NCI-H1417 (cell line): ENCODE measurements around the gene CHN2.
"Not testable (repeated sequence)": the region's sequence is repeated elsewhere in the genome, so short reads cannot be mapped to it uniquely, and the experiment has no call there.

Source experiments
- DNase-seq, 3 experiments: peaks; one replicate each; lab custom pipeline; 2025; lab: John Stamatoyannopoulos, UW

The CHN2 gene

GRCh38 chr7:29189743-29190201 lies 4.8 kb upstream of the CHN2 start:
- DNase-seq: peak; percentile 87 to 98 (median 95)

DNA sequence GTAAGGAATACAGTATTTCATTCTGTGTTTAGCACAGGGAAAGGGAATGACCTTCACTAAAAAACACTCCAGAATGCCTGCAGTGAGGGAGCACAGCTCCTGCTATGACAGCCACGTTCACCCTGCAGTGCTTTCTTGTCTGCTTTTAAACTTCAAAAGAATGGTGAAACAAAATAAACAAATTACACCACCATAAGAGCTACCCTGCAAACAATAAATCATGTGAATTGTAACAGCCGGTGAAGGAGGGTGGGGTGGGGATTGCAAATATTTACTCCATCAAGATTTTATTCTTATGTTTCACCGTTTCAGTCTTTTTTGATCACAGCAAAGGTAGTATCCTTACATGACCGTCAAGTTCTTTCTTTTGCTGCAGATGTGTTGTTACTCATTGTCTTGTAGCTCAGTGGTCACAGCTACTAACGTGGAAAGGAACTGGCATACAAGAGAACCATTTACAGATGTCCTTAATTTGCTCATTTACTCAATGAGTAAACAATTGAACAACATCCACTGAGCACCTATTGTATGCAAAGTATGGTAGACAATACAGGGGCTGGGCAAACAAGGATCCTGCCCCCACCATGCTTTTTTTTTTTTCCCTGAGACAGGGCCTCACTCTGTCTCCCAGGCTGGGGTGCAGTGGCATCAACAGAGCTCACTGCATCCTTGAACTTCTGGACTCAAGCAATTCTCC lies 4.1 kb upstream of the CHN2 start:
- DNase-seq: peak; percentile 52 to 94 (median 84)

DNA sequence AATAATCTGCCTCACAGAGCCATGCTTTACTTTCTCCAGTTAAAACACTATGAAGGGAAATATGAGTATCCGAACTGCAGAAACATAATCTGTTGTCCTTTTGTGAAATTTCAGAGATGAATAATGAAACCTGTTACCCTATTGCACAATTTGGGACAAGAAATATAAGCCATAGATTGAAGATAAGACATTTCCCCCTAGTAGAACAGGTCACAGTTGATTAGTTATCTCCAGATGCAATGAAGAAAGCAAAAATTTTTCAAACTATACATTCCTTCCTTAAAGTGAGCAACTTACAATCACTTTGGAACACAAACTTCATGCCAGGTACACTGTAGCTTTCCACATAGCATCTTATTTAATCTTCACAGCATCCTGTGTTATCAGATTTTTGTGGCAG lies 2.3 kb upstream of the CHN2 start:
- DNase-seq: no peak

DNA sequence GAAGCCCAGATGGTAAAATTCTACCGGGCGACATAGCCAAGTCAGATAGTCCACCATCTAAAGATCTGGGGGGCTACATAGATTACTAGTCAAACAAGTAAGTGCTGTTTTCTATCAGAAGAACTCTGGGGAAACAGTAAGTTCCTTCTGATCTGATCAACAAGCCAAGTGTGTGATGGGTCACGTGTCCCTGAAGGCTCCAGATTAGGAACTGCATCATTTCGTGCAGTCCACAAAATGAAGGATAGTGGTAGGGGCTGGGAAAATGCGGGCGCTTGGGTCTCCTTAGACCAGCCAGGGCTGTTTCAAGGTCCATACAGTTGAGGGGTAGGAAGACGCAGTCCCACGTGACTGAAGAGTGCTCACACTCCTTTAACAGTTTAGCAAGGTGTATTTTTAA lies 1.8 kb upstream of the CHN2 start:
- DNase-seq: no peak

DNA sequence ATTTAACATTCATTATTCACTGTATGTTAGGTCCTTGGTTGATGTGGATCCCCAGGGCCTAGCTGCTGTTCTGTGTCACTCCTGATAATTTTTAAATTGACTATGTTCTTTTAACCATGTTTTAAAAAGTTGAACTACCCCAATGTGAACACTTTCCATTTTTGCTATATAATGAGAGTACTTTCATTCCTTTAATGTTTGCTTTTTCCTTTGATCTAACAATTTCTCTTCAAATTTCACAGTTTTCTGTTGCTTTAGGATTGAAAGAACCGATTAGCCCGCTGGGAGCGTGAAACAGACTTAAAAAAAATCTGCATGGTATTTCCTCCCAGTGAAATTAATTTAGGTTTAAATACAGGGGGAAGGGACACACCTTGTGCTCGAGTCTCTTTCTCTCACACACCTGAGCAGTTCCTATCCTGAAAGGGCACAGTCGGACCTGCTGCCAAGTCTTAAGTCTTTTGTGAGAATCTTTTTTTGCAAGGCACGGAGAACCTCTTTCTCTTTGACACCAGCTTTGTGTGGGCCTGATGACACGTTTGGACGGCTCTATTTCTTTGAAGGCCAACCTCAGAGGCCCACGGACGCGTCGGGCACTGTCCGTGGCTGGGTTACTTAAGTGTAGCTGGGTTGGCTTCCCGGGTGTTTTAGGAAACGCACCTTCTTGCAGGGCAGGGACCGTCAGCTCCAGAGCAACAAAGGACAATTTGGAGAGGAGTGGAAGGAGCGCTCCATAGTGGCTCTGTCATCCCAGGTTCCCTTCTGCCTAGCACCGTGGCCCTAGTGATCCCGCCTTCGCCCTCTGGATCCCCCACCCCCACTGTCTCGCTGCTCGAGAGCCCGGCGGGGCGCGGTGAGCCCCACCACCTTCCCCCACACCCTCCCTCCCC lies 1.0 kb upstream of the CHN2 start:
- peak in 2 of 3 experiments; percentile 67 to 83 for DNase-seq

GRCh38 chr7:29194206-29194593 lies 375 bp upstream of the CHN2 start:
- DNase-seq: peak in 2 of 3 experiments; percentile 92 to 94

DNA sequence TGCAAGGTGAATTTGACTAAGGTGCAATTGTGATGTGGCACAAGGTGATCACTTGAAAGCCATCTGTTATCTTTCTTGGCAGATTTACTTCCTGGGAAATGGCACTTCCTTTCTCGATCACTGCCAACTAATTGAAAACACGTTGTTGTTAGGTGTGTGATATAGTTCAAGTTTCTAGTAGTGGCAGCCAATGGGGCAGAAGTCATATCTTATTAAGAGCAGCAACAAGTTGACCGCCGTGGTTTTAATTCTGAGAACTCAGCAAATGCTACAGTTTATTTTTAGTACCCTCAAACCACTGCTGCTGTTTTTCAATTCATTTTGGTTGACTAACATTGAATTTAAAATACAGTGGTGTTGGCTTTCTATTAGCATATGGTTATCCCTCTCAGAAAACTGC lies 1.6 kb downstream of the CHN2 start:
- peak in 1 of 3 experiments; percentile 63 for DNase-seq

- peak in 2 of 3 experiments; percentile 29 to 66 for DNase-seq
These were observed 2.5 kb downstream of the CHN2 start for GRCh38 chr7:29196971-29197595.

GRCh38 chr7:29197916-29198315 lies 3.3 kb downstream of the CHN2 start:
- DNase-seq: peak in 1 of 3 experiments; percentile 37

GRCh38 chr7:29199776-29200175 lies 5.2 kb downstream of the CHN2 start:
- DNase-seq: peak in 1 of 3 experiments; percentile 26

DNA sequence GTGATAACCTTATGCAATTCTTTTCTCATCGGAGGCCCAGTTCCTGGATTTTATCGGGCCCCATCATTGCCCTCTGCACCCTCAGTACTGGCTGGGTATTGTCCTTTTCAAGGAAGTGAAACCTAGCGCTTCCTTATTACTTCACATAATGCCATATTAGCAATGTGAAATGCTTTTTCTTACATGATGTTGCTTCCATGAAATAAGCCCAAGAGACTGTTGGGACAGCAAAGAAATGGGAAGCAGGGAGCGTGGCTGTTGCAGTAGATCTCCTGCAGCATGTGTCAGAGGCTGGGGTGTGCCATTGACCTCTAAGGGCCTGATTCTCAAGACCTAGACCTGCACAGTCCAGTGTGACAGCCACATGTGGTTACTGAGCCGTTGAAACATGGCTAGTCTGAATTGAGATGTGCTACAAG lies 8.1 kb downstream of the CHN2 start:
- DNase-seq: no peak

GRCh38 chr7:29204491-29205272 lies 10.1 kb downstream of the CHN2 start:
- DNase-seq: peak in 1 of 3 experiments; percentile 63

DNA sequence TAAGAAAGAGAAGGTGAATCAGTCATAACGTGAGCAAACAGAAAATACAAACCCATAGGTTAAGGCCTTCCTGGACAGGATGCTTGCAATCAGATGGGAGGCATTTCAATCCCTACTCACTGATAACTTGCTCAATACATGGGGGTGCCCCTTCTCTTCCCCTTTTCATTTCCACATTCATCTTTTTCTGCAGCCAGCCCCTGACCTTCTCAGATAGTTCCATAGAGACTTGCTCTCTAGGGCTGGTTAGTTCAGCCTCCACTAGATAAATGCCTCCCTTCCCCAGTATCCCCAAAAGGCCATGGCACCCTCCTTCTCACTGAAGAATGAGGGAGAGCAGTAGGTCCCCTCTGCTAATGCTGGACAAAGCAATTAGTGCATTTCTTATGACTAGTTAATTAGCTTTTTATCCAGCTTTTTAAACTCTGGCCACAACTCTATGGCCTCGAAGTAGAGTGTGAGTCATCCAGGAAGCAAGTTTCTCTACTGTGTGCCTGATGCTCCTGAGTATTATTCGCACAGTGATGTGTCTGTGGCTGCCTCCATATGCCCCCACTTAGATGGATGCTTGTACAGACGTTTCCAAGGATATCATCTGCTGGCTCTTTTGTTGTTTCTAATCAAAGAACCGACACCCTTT lies 12.7 kb downstream of the CHN2 start:
- no peak for DNase-seq

- DNase-seq: no peak
These were observed 14.1 kb downstream of the CHN2 start for GRCh38 chr7:29208410-29209250.

DNA sequence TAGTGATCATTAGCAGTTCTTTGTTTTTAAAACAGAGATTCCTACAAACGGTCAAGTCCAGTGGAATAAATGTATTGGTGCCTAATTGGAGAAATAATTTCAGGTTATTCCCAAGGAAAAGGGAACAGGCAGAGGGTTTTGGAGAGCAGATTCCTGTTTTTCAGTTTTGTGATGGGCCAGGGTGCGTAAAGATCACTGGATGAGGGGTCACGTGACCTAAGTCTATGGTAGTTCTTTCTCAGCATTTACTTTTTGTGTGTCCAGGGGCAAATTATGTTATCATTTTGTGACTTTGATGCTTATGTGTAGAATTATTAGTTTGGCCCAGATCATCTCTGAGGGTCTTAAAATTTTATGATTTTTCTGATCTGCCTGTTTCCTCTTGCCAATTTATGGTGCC lies 15.2 kb downstream of the CHN2 start:
- DNase-seq: no peak

DNA sequence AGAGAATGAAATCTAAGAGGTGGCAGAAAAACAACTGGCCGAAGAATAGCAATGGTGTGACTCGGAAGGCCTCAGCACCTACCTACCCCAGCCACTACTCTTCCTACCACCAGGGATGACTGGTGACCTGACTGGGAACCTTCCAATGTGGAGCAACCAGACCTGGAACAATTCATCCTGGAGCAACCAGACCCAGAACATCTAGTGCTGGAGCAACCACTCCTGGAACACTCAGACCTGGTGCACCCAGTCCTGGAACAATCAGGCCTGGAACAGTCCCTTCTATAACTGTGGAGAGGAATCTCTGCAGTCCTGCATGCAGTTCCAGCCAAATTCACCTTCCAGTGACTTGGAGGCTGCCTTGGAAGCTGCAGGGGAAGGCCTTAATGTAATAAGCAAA lies 18.2 kb downstream of the CHN2 start:
- DNase-seq: not testable (repeated sequence)

DNA sequence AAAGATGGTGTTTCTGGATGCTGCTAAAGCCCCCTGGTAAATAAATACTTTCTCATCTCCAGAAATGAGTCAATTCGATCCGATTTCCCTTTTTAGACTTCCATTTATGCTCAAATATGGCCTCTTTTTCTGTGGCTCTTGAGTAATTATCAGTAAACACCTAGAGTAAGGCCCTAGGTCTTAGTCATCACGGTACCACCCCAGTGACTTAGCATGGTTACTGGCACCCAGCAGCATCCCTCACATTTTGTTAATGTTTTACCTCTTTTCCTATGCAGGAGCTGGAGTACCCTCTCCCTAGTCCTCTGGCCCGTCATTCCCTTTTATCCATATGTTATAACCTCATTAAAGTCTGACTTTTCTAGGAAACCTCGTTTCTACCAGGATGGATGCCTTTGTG lies 19.5 kb downstream of the CHN2 start:
- DNase-seq: no peak

DNA sequence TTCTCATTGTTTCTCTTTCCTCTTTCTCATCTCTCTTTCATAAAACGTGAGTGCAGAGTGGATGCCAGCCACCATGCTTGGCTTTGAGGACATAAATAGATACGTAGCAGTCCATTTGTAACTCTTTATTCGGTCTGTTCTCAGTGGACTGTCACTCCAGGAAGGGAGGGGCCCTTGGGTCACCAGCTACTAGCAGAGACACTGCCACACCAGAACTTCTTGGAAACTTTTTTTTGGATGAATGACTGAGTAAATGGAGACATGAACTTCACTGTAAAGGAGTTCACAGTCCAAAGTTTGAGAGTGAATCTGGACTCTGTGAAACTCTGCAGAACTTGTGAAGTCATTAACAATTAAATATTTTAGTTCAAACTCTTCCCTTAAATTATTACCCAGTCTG lies 20.2 kb downstream of the CHN2 start:
- DNase-seq: no peak

DNA sequence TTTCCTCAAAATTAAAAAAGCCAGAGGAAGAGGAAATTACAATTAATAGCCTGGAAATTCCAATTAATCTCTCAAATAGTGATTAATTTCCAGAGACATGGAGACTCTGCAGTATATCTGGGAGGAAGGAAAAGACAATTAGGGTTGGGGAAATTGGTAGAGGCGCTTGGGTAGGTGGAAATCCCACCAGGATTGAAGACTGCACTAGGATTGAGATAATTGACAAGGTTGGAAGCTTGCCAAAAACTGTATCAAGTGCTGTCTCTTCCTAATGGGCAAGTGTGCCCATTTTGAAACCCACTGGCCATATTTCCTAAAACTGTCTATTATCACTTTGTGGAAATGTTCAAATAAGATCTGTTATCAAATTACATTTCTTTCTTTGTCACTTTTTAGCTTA lies 21.6 kb downstream of the CHN2 start:
- peak in 1 of 3 experiments; percentile 69 for DNase-seq

DNA sequence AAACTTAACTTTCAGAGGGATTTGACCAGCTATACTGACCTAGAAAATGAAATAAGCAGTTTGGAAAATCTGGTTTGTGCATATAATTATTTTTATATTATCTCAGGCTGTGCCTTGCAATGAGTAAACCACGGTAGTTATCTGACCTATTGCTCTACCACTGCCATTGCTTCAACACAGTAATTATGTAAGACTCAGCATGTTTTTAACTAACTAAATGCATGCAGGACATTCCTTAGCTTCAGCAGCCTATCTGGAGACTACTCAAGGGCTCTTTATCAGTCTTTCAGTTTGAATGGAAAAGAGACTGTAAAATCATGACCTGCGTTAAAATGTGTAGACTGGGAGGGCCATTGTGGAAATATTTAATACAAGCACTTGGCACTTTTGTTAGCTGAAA lies 22.5 kb downstream of the CHN2 start:
- no peak for DNase-seq
